Measurements from ENCODE around the gene TTC12.

GRCh38 chr11:113339929-113340589 lies 25.7 kb downstream of the TTC12 start:
- no peak for TF ChIP-seq CTCF (IDR thresholded peaks at IDR 0.05)
- no peak for TF ChIP-seq POLR2A (IDR thresholded peaks at IDR 0.05)

All from esophagus squamous epithelium (tissue), 4 donors.